ENCODE measurements around the gene BCS1L.
A peak's percentile ranks its signal among the peaks of the same experiment; 100 is the strongest.

Gene BCS1L

GRCh38 chr2:218703341-218703740 is 43.9 kb downstream of the BCS1L start:
- no peak for TF ChIP-seq CTCF (IDR thresholded peaks at IDR 0.05; ENCODE audit: insufficient read depth, missing control alignments)
- no peak for DNase-seq (ENCODE audit: insufficient read length, low spot score)
- no peak for FAIRE-seq

- DNase-seq (ENCODE audit: insufficient read length, low spot score) = no peak
- TF ChIP-seq CTCF (IDR thresholded peaks at IDR 0.05; ENCODE audit: insufficient read depth, missing control alignments) = no peak
- no peak for FAIRE-seq
Observed at GRCh38 chr2:218708086-218708485, 48.6 kb downstream of the BCS1L start.

- FAIRE-seq (no peak), DNase-seq (ENCODE audit: insufficient read length, low spot score) (no peak)
- TF ChIP-seq CTCF (IDR thresholded peaks at IDR 0.05; ENCODE audit: insufficient read depth, missing control alignments) = no peak
Observed at GRCh38 chr2:218709908-218710307, 50.4 kb downstream of the BCS1L start.

GRCh38 chr2:218710334-218710686 is 50.8 kb downstream of the BCS1L start:
- TF ChIP-seq CTCF (IDR thresholded peaks at IDR 0.05; ENCODE audit: insufficient read depth, missing control alignments) = no peak
- FAIRE-seq (no peak), DNase-seq (ENCODE audit: insufficient read length, low spot score) (no peak)

- FAIRE-seq (no peak), DNase-seq (ENCODE audit: insufficient read length, low spot score) (peak; percentile 97)
- TF ChIP-seq CTCF (IDR thresholded peaks at IDR 0.05; ENCODE audit: insufficient read depth, missing control alignments) = peak; percentile 74
Observed at GRCh38 chr2:218710687-218711549, 51.4 kb downstream of the BCS1L start, which contains the start of gene TTLL4. TSS of gene TTLL4 (plus strand) at chr2:218710835. CDS start at chr2:218737677, 26,842 bp downstream.

GRCh38 chr2:218711550-218711929 is 52.1 kb downstream of the BCS1L start:
- no peak for TF ChIP-seq CTCF (IDR thresholded peaks at IDR 0.05; ENCODE audit: insufficient read depth, missing control alignments)
- DNase-seq (ENCODE audit: insufficient read length, low spot score) (no peak), FAIRE-seq (no peak)

Data from D721Med (cell line).